Measurements from ENCODE around the gene SH3TC1.

Gene SH3TC1

DNA sequence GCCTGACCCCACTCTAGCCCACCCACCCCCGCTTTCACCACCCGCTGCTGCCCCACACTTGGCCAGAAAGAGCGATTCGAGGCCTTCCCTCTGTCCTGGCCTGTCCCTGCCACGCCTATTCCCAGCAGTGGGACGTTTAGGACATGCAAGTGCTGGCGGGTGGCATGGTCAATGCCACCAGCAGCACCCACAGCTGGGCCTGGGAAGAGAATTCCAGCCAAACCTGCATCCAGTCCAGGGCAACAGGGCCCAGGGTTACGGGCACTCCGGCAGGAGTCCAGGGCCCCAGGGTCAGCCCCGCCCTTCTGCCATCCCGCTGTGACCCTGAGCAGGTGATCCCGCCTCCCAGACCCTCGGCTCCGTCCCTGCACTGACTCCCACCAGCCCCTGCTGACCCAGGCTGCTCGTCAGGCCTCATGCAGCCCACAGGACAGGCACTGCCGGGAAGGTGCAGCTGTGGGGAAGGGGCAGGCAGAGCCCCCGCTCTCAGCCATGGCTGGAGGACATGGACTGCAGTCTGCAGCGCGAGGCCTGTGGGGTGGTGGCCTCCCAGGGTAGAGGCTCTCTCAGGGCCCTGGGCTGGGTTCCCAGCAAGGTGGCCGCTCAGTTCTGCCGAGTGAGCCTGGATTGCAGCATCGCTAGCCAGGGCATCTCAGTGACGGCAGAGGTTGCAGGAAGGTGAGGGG lies 63.7 kb downstream of the SH3TC1 start:
- no peaks in the 10 kb centered on the region for H3K9me3 ChIP-seq (ENCODE audit: control insufficient read depth, insufficient read depth, low read length)
- no peaks in the 10 kb centered on the region for H3K36me3 ChIP-seq (ENCODE audit: control insufficient read depth, insufficient read depth, low read length)
- H3K9ac ChIP-seq (ENCODE audit: low read depth, low read length): no peak overlapping the region
- no peak overlapping the region for H3K27ac ChIP-seq (ENCODE audit: low read depth, low read length)
- H3K27me3 ChIP-seq (ENCODE audit: control insufficient read depth, insufficient read depth, low read length): no peaks in the 10 kb centered on the region
- no peak overlapping the region for H3K4me3 ChIP-seq (ENCODE audit: low read depth, low read length)
- no peaks in the 10 kb centered on the region for H3K4me1 ChIP-seq (ENCODE audit: control insufficient read depth, insufficient read depth, low read length)

GRCh38 chr4:8263397-8263796 lies 64.3 kb downstream of the SH3TC1 start:
- Histone ChIP-seq H3K9ac (ENCODE audit: low read depth, low read length) (no peak overlapping the region), H3K27me3 (ENCODE audit: control insufficient read depth, insufficient read depth, low read length) (0 out of 2 replicates have a peak, but pooled peaks cover under 1% of the 10 kb centered on the region), H3K4me1 (ENCODE audit: control insufficient read depth, insufficient read depth, low read length) (no peaks in the 10 kb centered on the region), H3K36me3 (ENCODE audit: control insufficient read depth, insufficient read depth, low read length) (no peaks in the 10 kb centered on the region), H3K9me3 (ENCODE audit: control insufficient read depth, insufficient read depth, low read length) (no peaks in the 10 kb centered on the region), H3K4me3 (ENCODE audit: low read depth, low read length) (no peak overlapping the region), H3K27ac (ENCODE audit: low read depth, low read length) (no peak overlapping the region)

- no peak overlapping the region for H3K4me3 ChIP-seq (ENCODE audit: low read depth, low read length)
- H3K36me3 ChIP-seq (ENCODE audit: control insufficient read depth, insufficient read depth, low read length): no peaks in the 10 kb centered on the region
- H3K27me3 ChIP-seq (ENCODE audit: control insufficient read depth, insufficient read depth, low read length): peaks cover 7% of the 10 kb centered on the region
- no peaks in the 10 kb centered on the region for H3K4me1 ChIP-seq (ENCODE audit: control insufficient read depth, insufficient read depth, low read length)
- H3K27ac ChIP-seq (ENCODE audit: low read depth, low read length): no peak overlapping the region
- no peak overlapping the region for H3K9ac ChIP-seq (ENCODE audit: low read depth, low read length)
- no peaks in the 10 kb centered on the region for H3K9me3 ChIP-seq (ENCODE audit: control insufficient read depth, insufficient read depth, low read length)
Measured at GRCh38 chr4:8264106-8264505, 65.0 kb downstream of the SH3TC1 start.

- H3K4me3 ChIP-seq (ENCODE audit: low read depth, low read length): no peak overlapping the region
- H3K4me1 ChIP-seq (ENCODE audit: control insufficient read depth, insufficient read depth, low read length): no peaks in the 10 kb centered on the region; the same call in 1 of the 2 replicates
- no peak overlapping the region for H3K9ac ChIP-seq (ENCODE audit: low read depth, low read length)
- H3K27ac ChIP-seq (ENCODE audit: low read depth, low read length): no peak overlapping the region
- H3K9me3 ChIP-seq (ENCODE audit: control insufficient read depth, insufficient read depth, low read length): no peaks in the 10 kb centered on the region
- no peaks in the 10 kb centered on the region for H3K36me3 ChIP-seq (ENCODE audit: control insufficient read depth, insufficient read depth, low read length)
- peaks cover 19% of the 10 kb centered on the region for H3K27me3 ChIP-seq (ENCODE audit: control insufficient read depth, insufficient read depth, low read length)
Measured at GRCh38 chr4:8265171-8265929, 66.3 kb downstream of the SH3TC1 start.

GRCh38 chr4:8266088-8266487 lies 67.0 kb downstream of the SH3TC1 start:
- no peaks in the 10 kb centered on the region for H3K36me3 ChIP-seq (ENCODE audit: control insufficient read depth, insufficient read depth, low read length)
- H3K9me3 ChIP-seq (ENCODE audit: control insufficient read depth, insufficient read depth, low read length): no peaks in the 10 kb centered on the region
- H3K9ac ChIP-seq (ENCODE audit: low read depth, low read length): no peak overlapping the region
- no peak overlapping the region for H3K4me3 ChIP-seq (ENCODE audit: low read depth, low read length)
- peaks cover 26% of the 10 kb centered on the region for H3K27me3 ChIP-seq (ENCODE audit: control insufficient read depth, insufficient read depth, low read length)
- no peak overlapping the region for H3K27ac ChIP-seq (ENCODE audit: low read depth, low read length)
- H3K4me1 ChIP-seq (ENCODE audit: control insufficient read depth, insufficient read depth, low read length): no peaks in the 10 kb centered on the region; the same call in 1 of the 2 replicates

DNA sequence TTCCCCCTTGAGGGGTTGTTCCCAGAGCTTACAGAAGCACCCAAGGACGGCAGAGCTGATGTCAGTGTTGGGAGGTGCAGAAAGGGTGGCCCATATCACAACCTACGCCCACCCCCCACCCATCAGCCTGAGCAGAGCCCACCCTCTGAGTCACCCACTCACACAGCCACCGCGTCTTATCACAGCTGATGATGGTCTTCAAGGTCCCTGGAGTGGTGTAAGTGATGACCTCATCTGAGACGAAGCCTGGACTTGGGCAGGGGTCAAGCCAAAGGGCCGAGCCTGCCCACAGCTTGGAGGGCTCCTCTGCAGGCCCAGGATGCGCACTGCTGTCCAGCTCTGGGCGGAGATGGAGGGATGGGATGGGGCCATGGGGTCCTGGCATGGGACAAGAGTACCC lies 67.4 kb downstream of the SH3TC1 start:
- no peak overlapping the region for H3K27ac ChIP-seq (ENCODE audit: low read depth, low read length)
- H3K9ac ChIP-seq (ENCODE audit: low read depth, low read length): no peak overlapping the region
- H3K4me3 ChIP-seq (ENCODE audit: low read depth, low read length): no peak overlapping the region
- H3K27me3 ChIP-seq (ENCODE audit: control insufficient read depth, insufficient read depth, low read length): peaks cover 30% of the 10 kb centered on the region
- no peaks in the 10 kb centered on the region for H3K36me3 ChIP-seq (ENCODE audit: control insufficient read depth, insufficient read depth, low read length)
- H3K4me1 ChIP-seq (ENCODE audit: control insufficient read depth, insufficient read depth, low read length): no peaks in the 10 kb centered on the region; the same call in 1 of the 2 replicates
- no peaks in the 10 kb centered on the region for H3K9me3 ChIP-seq (ENCODE audit: control insufficient read depth, insufficient read depth, low read length)

DNA sequence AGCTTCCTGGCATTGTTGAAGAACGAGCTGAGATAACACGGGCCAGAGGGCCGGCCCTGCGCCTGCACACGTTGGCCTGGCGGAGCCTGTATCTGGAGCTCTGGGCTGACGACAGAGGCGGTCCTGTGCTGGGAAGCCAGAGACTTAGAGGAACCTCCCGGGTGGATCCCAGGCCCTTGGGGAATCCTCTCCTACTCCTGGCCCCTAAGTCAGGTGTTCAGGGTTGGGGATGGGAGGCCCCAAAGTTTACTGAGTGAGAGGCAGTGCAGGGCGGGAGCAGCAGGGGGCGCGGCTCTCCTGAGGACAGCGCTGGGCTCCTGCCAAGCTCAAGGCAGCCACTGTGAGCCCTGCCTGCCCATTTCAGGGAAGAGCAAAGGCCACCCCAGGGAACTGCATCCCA lies 68.0 kb downstream of the SH3TC1 start:
- Histone ChIP-seq H3K36me3 (ENCODE audit: control insufficient read depth, insufficient read depth, low read length) (no peaks in the 10 kb centered on the region), H3K27ac (ENCODE audit: low read depth, low read length) (no peak overlapping the region), H3K9me3 (ENCODE audit: control insufficient read depth, insufficient read depth, low read length) (no peaks in the 10 kb centered on the region), H3K9ac (ENCODE audit: low read depth, low read length) (no peak overlapping the region), H3K27me3 (ENCODE audit: control insufficient read depth, insufficient read depth, low read length) (peaks cover 33% of the 10 kb centered on the region), H3K4me1 (ENCODE audit: control insufficient read depth, insufficient read depth, low read length) (no peaks in the 10 kb centered on the region; the same call in 1 of the 2 replicates), H3K4me3 (ENCODE audit: low read depth, low read length) (no peak overlapping the region)

DNA sequence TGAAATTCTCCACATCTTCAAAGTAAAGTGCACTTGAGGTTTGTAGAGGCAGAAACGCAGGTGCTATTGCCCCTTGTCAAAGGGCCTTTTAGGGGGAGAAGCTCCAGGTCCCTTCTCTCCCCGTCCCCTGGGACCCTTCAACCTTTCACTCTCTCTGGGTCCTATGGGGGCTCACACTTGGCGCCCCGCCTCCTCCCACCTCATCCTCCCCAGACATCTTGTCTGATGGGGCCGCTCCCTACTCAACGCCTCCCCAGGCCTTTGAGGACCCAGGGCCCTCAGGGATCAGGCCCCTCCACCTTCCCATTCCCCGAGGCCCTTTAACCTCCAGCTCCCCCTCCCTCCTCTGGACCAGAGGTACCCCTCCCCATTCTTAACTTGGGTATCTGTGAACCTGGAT lies 69.1 kb downstream of the SH3TC1 start:
- H3K9me3 ChIP-seq (ENCODE audit: control insufficient read depth, insufficient read depth, low read length): no peaks in the 10 kb centered on the region
- H3K4me1 ChIP-seq (ENCODE audit: control insufficient read depth, insufficient read depth, low read length): no peaks in the 10 kb centered on the region; the same call in 1 of the 2 replicates
- no peak overlapping the region for H3K4me3 ChIP-seq (ENCODE audit: low read depth, low read length)
- H3K9ac ChIP-seq (ENCODE audit: low read depth, low read length): no peak overlapping the region
- H3K36me3 ChIP-seq (ENCODE audit: control insufficient read depth, insufficient read depth, low read length): no peaks in the 10 kb centered on the region
- no peak overlapping the region for H3K27ac ChIP-seq (ENCODE audit: low read depth, low read length)
- H3K27me3 ChIP-seq (ENCODE audit: control insufficient read depth, insufficient read depth, low read length): peaks cover 33% of the 10 kb centered on the region

DNA sequence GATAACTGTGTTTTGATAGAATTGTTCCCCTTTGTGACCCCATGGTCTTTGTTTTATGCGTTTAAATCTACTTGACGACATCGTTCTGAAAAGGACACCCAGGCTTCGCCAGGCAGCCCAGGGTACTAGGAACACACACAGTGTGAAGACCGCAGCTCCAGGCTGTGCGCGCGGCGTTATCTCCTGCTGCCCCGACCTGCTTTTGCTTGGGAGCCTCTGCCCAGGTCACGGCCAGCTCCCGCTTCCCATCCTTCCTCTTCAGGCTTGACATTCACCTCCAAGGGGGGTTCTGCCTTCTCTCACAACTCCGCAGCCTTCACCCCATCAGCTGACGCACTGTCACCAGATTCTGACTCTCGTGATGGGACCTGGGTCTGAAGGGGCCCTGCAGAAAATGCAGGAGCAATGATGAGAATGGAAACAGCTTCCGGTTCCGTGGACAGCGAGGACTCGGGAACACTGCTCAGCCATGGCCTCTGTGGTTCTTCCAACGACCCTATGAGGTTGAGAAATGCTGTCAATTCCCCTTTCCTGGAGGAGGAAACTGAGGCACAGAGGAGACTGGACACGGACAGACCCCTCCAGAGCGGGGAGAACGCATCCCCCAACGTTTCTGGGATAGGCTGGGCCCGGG lies 69.9 kb downstream of the SH3TC1 start:
- Histone ChIP-seq H3K36me3 (ENCODE audit: control insufficient read depth, insufficient read depth, low read length) (no peaks in the 10 kb centered on the region), H3K9me3 (ENCODE audit: control insufficient read depth, insufficient read depth, low read length) (no peaks in the 10 kb centered on the region), H3K27me3 (ENCODE audit: control insufficient read depth, insufficient read depth, low read length) (peaks cover 33% of the 10 kb centered on the region), H3K4me1 (ENCODE audit: control insufficient read depth, insufficient read depth, low read length) (no peaks in the 10 kb centered on the region; the same call in 1 of the 2 replicates), H3K9ac (ENCODE audit: low read depth, low read length) (no peak overlapping the region), H3K27ac (ENCODE audit: low read depth, low read length) (no peak overlapping the region), H3K4me3 (ENCODE audit: low read depth, low read length) (peak overlapping the region; percentile 64; the same call in 1 of the 2 replicates)

- Histone ChIP-seq H3K27ac (ENCODE audit: low read depth, low read length) (no peak within 1 kb of the TSS), H3K9me3 (ENCODE audit: control insufficient read depth, insufficient read depth, low read length) (no peaks in the 10 kb centered on the region), H3K9ac (ENCODE audit: low read depth, low read length) (no peak within 1 kb of the TSS; the same call in 1 of the 2 replicates), H3K4me1 (ENCODE audit: control insufficient read depth, insufficient read depth, low read length) (no peaks in the 10 kb centered on the region; the same call in 1 of the 2 replicates), H3K4me3 (ENCODE audit: low read depth, low read length) (peak within 1 kb of the TSS; percentile 64), H3K27me3 (ENCODE audit: control insufficient read depth, insufficient read depth, low read length) (peaks cover 33% of the 10 kb centered on the region), H3K36me3 (ENCODE audit: control insufficient read depth, insufficient read depth, low read length) (no peaks in the 10 kb centered on the region)
Measured at GRCh38 chr4:8269535-8270417, 70.7 kb downstream of the SH3TC1 start, which contains the start of gene HTRA3. Gene HTRA3, plus strand, starts transcription at chr4:8269754. Its CDS starts 215 bp downstream, at chr4:8269969.

Measured in HUES48 (cell line).